Naive B cell (primary cell): ENCODE data around the gene CYP2A7. TPM values are rescaled to one million over a fixed set of nuclear protein-coding genes. Genes with fewer than 3 reads are reported as not detected.
"Not testable (repeated sequence)": the region's sequence is repeated elsewhere in the genome, so short reads cannot be mapped to it uniquely, and the experiment has no call there.

Experiments
- ATAC-seq, 2 donors: fragments of 150-1000 bp; cut with Tn5 transposase; 2 replicates each; pipeline ENCODE4 v1.10.0; 2021; ENCODE audit warnings: low read depth in 2 of 2, mild to moderate bottlenecking in 2 of 2, moderate library complexity in 2 of 2
- DNase-seq: peaks from one replicate; pipeline ENCODE4 v3.0.0; 2022
- H3K27ac Mint-ChIP-seq, 6 donors: one replicate each; pipeline ENCODE4 v1.8.0; 2020 to 2022; ENCODE audit warnings: mild to moderate bottlenecking in 6 of 6, mixed read lengths in 6 of 6, moderate library complexity in 5 of 6, inconsistent platforms in 2 of 6
- H3K27me3 Mint-ChIP-seq, 3 donors: one replicate each; pipeline ENCODE4 v1.8.0; 2021 to 2022; ENCODE audit warnings: mixed read lengths in 3 of 3, mild to moderate bottlenecking in 1 of 3
- H3K36me3 Mint-ChIP-seq, 2 donors: one replicate each; pipeline ENCODE4 v1.8.0; 2020 to 2022; ENCODE audit warnings: mixed read lengths in 2 of 2, inconsistent platforms in 1 of 2, mild to moderate bottlenecking in 1 of 2
- H3K4me1 Mint-ChIP-seq, 3 donors: one replicate each; pipeline ENCODE4 v1.8.0; 2020 to 2022; ENCODE audit warnings: mixed read lengths in 3 of 3, inconsistent platforms in 1 of 3, mild to moderate bottlenecking in 1 of 3, moderate library complexity in 1 of 3
- H3K4me3 Mint-ChIP-seq, 8 donors: one replicate each; pipeline ENCODE4 v1.8.0; 2020 to 2022; ENCODE audit warnings: mild to moderate bottlenecking in 8 of 8, mixed read lengths in 8 of 8, moderate library complexity in 8 of 8, inconsistent platforms in 2 of 8
- H3K9me3 Mint-ChIP-seq, 7 donors: one replicate each; pipeline ENCODE4 v1.8.0; 2020 to 2022; ENCODE audit warnings: mixed read lengths in 7 of 7, mild to moderate bottlenecking in 5 of 7, inconsistent platforms in 2 of 7, moderate library complexity in 1 of 7
- polyA plus RNA-seq, 6 donors: library from polyadenylated mRNA; unstranded; fragments of 300-500 nt; fragmentation: Illumina TruSeq; gene quantifications; one replicate each; pipeline ENCODE4 v1.2.3, GENCODE V29; 2021; ENCODE audit warnings: low read depth in 6 of 6

The CYP2A7 gene
- polyA plus RNA-seq, 6 donors from 2014 or later: not detected

GRCh38 chr19:40827386-40828247, 54.4 kb downstream of the CYP2A7 start:
- peak overlapping the region in 2 of 6 donors; percentile 41 to 88 for H3K27ac Mint-ChIP-seq
- peaks cover 0 to 4% (median 0%) of the 10 kb centered on the region in 7 donors for H3K9me3 Mint-ChIP-seq
- H3K4me3 Mint-ChIP-seq: no peak overlapping the region
- ATAC-seq: no peak
- peaks cover 8 to 16% (median 10%) of the 10 kb centered on the region in 3 donors for H3K4me1 Mint-ChIP-seq
- H3K36me3 Mint-ChIP-seq: peaks cover 18 to 24% of the 10 kb centered on the region in 2 donors
- no peak for DNase-seq
- no peaks in the 10 kb centered on the region for H3K27me3 Mint-ChIP-seq

DNA sequence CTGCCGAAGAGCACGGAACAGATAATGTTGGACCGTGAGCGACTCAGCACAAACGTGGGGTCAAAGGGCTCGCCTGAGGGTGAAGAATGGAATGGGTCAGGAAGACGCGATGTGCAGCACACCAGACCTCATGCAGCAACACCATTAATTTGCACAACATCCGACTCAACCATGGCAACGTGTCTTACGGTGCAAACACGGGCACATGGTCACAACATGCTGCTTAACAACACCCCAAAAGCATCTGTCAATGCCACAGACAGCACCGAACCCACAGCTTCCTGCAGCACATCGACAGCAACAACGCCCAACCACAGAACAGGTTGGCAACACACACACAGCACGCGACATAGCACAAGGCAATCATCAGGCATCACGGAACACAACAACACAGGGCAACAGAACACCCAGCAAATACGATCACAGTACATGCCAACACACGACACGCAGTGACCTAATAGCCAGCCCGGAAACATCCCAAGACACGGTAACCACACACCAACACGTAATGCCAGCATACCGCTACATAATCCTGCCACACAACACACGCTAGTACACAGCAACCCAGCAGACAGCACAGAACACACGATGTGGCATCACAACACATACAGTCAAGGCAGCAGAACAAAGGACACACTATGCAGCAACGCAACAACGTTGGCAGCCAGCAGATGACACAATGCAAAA, 55.2 kb downstream of the CYP2A7 start:
- not testable (repeated sequence) for H3K9me3 Mint-ChIP-seq, DNase-seq, H3K27me3 Mint-ChIP-seq, H3K4me3 Mint-ChIP-seq
- ATAC-seq: peak in 1 of 2 donors; percentile 41
- peak overlapping the region in 1 of 6 donors; percentile 41 for H3K27ac Mint-ChIP-seq
- peaks cover 15 to 22% (median 17%) of the 10 kb centered on the region in 3 donors for H3K4me1 Mint-ChIP-seq
- H3K36me3 Mint-ChIP-seq: peaks cover 18 to 24% of the 10 kb centered on the region in 2 donors

DNA sequence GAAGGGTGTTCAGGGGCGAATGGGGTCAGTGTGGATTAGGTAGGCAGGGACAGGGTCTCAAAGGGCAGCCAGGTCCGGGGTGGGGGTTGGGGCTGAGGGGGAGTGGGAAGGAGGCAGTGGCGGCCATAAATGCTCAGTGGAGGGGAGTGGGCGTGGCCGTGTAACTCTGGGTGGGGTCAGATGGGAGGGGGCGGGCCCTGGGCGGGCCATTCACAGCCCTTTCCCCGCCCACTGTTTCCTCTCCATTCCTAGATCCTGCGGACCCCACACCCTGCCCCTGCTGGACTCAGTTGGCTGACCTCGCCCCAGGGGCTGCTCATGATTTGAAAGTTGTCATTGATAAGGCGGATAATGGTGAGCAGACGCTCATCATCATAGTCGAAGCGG, 55.7 kb downstream of the CYP2A7 start:
- not testable (repeated sequence) for H3K9me3 Mint-ChIP-seq, H3K27ac Mint-ChIP-seq, ATAC-seq, H3K27me3 Mint-ChIP-seq, H3K4me3 Mint-ChIP-seq, DNase-seq
- peaks cover 18 to 24% of the 10 kb centered on the region in 2 donors for H3K36me3 Mint-ChIP-seq
- peaks cover 15 to 22% (median 17%) of the 10 kb centered on the region in 3 donors for H3K4me1 Mint-ChIP-seq

DNA sequence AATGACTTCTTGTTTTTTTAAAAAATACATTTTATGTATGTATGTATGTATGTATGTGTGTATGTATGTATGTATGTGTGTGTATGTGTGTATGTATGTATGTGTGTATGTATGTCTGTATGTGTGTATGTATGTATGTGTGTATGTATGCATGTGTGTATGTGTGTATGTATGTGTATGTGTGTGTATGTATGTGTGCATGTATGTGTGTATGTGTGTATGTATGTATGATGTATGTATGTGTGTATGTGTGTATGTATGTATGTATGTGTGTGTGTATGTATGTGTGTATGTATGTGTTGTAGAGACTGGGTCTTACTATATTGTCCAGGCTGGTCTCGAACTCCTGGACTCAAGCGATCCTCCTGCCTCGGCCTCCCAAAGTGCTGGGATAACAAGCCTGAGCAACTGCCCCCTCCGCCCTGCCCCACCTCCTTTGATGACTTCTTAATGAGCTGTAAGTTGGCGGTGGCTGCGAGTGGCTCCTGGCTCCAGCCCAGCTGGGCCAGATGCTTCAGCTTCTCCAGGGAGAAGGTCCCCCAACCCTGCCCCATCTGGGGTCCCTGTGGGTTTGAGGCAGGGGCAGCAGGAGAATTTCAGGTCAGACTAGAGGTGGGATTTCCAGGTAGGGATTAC, 56.5 kb downstream of the CYP2A7 start:
- peaks cover 15 to 22% (median 17%) of the 10 kb centered on the region in 3 donors for H3K4me1 Mint-ChIP-seq
- peaks cover 14 to 24% of the 10 kb centered on the region in 2 donors for H3K36me3 Mint-ChIP-seq
- not testable (repeated sequence) for H3K9me3 Mint-ChIP-seq, H3K4me3 Mint-ChIP-seq, H3K27me3 Mint-ChIP-seq, DNase-seq, ATAC-seq
- H3K27ac Mint-ChIP-seq: peak overlapping the region in 2 of 6 donors; percentile 63 to 85

Other genes with a start within 250 kb of the CYP2A7 start
- gene NUMBL, start 191.6 kb downstream of the CYP2A7 start, polyA plus RNA-seq: 1 to 10 TPM in 3 of 6 donors, under 1 TPM in 2, not detected in 1; 0.27 to 2.6 (median 1.5) TPM
- gene COQ8B, start 165.3 kb downstream of the CYP2A7 start, polyA plus RNA-seq: 10 to 100 TPM; 13.8 to 26.5 (median 22.2) TPM
- 10 to 100 TPM in 1 of 6 donors, 1 to 10 TPM in 4, not detected in 1; 4.5 to 13.6 (median 6.0) TPM for gene ITPKC, start 165.1 kb downstream of the CYP2A7 start, polyA plus RNA-seq
- gene ACTMAP, start 131.8 kb downstream of the CYP2A7 start, polyA plus RNA-seq: 1 to 10 TPM; 1.9 to 5.6 (median 4.7) TPM
- gene SNRPA, start 131.0 kb downstream of the CYP2A7 start, polyA plus RNA-seq: 10 to 100 TPM; 48.3 to 88.8 (median 59.8) TPM
- gene MIA, start 106.7 kb downstream of the CYP2A7 start, polyA plus RNA-seq: not detected
- 100 to 1,000 TPM; 111 to 167 (median 145) TPM for gene RAB4B, start 104.0 kb downstream of the CYP2A7 start, polyA plus RNA-seq
- gene EGLN2, start 83.0 kb downstream of the CYP2A7 start, polyA plus RNA-seq: 100 to 1,000 TPM in 4 of 6 donors, 10 to 100 TPM in 2; 66.8 to 184 (median 124) TPM
- not detected for gene CYP2A6, start 31.8 kb downstream of the CYP2A7 start, polyA plus RNA-seq
- gene CYP2B6, start 109.1 kb upstream of the CYP2A7 start, polyA plus RNA-seq: not detected
- not detected for gene CYP2A13, start 206.2 kb upstream of the CYP2A7 start, polyA plus RNA-seq
- gene CYP2F1, start 232.2 kb upstream of the CYP2A7 start, polyA plus RNA-seq: under 1 TPM in 1 of 6 donors, not detected in 5; 0.13 TPM